CD4-positive, CD25-positive, alpha-beta regulatory T cell (primary cell): Measurements from ENCODE around the gene PHOX2A. TPM values are rescaled to one million over a fixed set of nuclear protein-coding genes. Genes with fewer than 3 reads are reported as not detected.

Source experiments
- ATAC-seq, 2 donors: fragments of 150-1000 bp; cut with Tn5 transposase; one replicate each; pipeline ENCODE4 v1.10.0; 2021; ENCODE audit warnings: low read depth in 2 of 2, moderate number of reproducible peaks in 2 of 2, moderate library complexity in 1 of 2
- DNase-seq, 3 donors: peaks; one replicate each; pipeline versions ENCODE4 v3.0.0 to v3.0.0-alpha.2; 2012 to 2022; ENCODE audit warnings: mixed read lengths in 1 of 3
- H3K27ac ChIP-seq: one replicate; pipeline ENCODE4 v1.7.0; 2013; ENCODE audit warnings: mild to moderate bottlenecking, low read length; ENCODE audit not compliant: insufficient read depth, poor library complexity, severe bottlenecking
- H3K27me3 ChIP-seq: one replicate; pipeline ENCODE4 v1.7.0; 2013; ENCODE audit warnings: low read length; ENCODE audit not compliant: control insufficient read depth, insufficient read depth
- H3K36me3 ChIP-seq: one replicate; pipeline ENCODE4 v1.7.0; 2013; ENCODE audit warnings: mild to moderate bottlenecking, low read length, moderate library complexity; ENCODE audit not compliant: control insufficient read depth, insufficient read depth
- H3K4me1 ChIP-seq: 2 replicates; pipeline ENCODE4 v1.7.0; 2013; ENCODE audit warnings: mild to moderate bottlenecking, low read length; ENCODE audit not compliant: insufficient read depth, control insufficient read depth, poor library complexity, severe bottlenecking
- H3K4me3 ChIP-seq: one replicate; pipeline ENCODE4 v1.7.0; 2013; ENCODE audit warnings: low read depth, mild to moderate bottlenecking, low read length, moderate library complexity
- H3K9me3 ChIP-seq, 2 experiments: 1 replicate in 1 of 2; 2 replicates in 1 of 2; pipeline ENCODE4 v1.7.0; 2013; ENCODE audit warnings: low read length in 2 of 2, mild to moderate bottlenecking in 1 of 2, moderate library complexity in 1 of 2; ENCODE audit not compliant: control insufficient read depth in 2 of 2
- H3K27ac Mint-ChIP-seq, 3 donors: one replicate each; pipeline ENCODE4 v1.8.0; 2020 to 2022; ENCODE audit warnings: mild to moderate bottlenecking in 3 of 3, mixed read lengths in 3 of 3, moderate library complexity in 2 of 3
- H3K27me3 Mint-ChIP-seq: one replicate; pipeline ENCODE4 v1.8.0; 2022; ENCODE audit warnings: mild to moderate bottlenecking, mixed read lengths
- H3K36me3 Mint-ChIP-seq: one replicate; pipeline ENCODE4 v1.8.0; 2020; ENCODE audit warnings: mixed read lengths
- H3K4me1 Mint-ChIP-seq, 4 donors: one replicate each; pipeline ENCODE4 v1.8.0; 2020 to 2022; ENCODE audit warnings: mixed read lengths in 4 of 4, mild to moderate bottlenecking in 1 of 4
- H3K4me3 Mint-ChIP-seq, 4 donors: one replicate each; pipeline ENCODE4 v1.8.0; 2020 to 2022; ENCODE audit warnings: mild to moderate bottlenecking in 4 of 4, mixed read lengths in 4 of 4, moderate library complexity in 3 of 4
- H3K9me3 Mint-ChIP-seq, 7 donors: one replicate each; pipeline ENCODE4 v1.8.0; 2020 to 2022; ENCODE audit warnings: mixed read lengths in 7 of 7, mild to moderate bottlenecking in 3 of 7, moderate library complexity in 2 of 7
- polyA plus RNA-seq, 4 donors: library from polyadenylated mRNA; unstranded; fragments of 300-500 nt; fragmentation: Illumina TruSeq; gene quantifications; one replicate each; pipeline ENCODE4 v1.2.3, GENCODE V29; 2021
- total RNA-seq: library from RNA; stranded (reverse); gene quantifications from one replicate; pipeline ENCODE4 v1.2.3, GENCODE V29; 2022

Gene PHOX2A
- total and polyA plus RNA-seq, 5 donors from 2014 or later, result not detected

DNA sequence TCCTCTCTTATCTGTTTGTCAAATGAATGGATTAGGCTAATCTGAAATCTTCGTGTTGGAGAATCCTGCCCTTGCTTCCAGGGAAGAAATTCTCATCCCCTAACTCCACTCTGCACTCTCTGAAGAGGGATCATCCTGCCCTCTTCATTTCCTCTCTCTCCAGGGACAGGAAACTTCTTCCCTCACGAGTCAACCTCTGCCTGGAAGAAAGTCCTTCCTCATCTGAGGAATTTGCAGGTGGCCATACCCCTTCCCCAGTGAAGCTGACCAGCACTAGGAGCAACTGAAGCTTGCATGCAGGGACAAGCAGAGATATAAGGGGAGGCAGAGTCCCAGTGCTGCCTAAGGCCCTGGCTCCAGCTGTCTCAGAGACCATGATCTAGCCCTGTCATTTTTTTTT is 3.6 kb upstream of the PHOX2A start:
- DNase-seq, result no peak
- no peaks in the 10 kb centered on the region for H3K9me3 ChIP-seq

DNA sequence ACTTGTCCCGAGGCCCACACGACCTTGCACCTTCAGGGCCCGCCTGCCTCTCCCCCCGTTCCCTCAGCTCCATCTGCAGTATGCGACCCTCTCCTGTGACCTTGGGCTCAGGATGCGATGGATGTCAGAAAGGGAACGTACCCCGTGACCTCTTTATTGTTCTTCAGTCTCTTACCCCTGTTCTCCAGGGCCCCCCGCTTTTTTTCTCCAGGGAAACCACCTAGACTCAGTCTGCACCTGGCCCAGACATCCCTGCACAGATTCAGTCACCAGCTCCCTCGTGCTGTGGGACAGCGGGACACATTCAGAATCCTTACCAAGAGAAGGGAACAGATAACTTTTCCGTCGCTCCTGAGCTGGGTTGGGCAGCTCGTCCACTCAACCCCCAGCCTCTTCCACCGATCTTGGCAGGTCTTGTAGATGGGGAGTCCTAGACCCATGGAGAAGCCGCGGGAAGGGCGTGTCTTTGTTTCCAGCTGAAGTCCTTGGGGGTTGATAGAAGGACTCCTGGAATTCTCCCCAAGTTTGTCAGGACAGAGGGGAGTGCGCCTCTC is 1.4 kb upstream of the PHOX2A start:
- H3K36me3 Mint-ChIP-seq, result no peaks in the 10 kb centered on the region

More for the DNA sequence above, 3.6 kb upstream of the PHOX2A start:
- H3K9me3 Mint-ChIP-seq, result peaks cover 0 to 2% (median 0%) of the 10 kb centered on the region in 7 donors
- no peak overlapping the region for H3K27ac Mint-ChIP-seq
- ATAC-seq, result no peak
- no peaks in the 10 kb centered on the region for H3K36me3 Mint-ChIP-seq
- Histone ChIP-seq H3K4me1 (peaks cover 7% of the 10 kb centered on the region), H3K36me3 (no peaks in the 10 kb centered on the region), H3K4me3 (no peak overlapping the region), H3K27me3 (peaks cover 25% of the 10 kb centered on the region), H3K27ac (no peak overlapping the region)
- no peak overlapping the region for H3K4me3 Mint-ChIP-seq
- peaks cover 0 to 14% (median 6%) of the 10 kb centered on the region in 4 donors for H3K4me1 Mint-ChIP-seq
- peaks cover 27% of the 10 kb centered on the region for H3K27me3 Mint-ChIP-seq

DNA sequence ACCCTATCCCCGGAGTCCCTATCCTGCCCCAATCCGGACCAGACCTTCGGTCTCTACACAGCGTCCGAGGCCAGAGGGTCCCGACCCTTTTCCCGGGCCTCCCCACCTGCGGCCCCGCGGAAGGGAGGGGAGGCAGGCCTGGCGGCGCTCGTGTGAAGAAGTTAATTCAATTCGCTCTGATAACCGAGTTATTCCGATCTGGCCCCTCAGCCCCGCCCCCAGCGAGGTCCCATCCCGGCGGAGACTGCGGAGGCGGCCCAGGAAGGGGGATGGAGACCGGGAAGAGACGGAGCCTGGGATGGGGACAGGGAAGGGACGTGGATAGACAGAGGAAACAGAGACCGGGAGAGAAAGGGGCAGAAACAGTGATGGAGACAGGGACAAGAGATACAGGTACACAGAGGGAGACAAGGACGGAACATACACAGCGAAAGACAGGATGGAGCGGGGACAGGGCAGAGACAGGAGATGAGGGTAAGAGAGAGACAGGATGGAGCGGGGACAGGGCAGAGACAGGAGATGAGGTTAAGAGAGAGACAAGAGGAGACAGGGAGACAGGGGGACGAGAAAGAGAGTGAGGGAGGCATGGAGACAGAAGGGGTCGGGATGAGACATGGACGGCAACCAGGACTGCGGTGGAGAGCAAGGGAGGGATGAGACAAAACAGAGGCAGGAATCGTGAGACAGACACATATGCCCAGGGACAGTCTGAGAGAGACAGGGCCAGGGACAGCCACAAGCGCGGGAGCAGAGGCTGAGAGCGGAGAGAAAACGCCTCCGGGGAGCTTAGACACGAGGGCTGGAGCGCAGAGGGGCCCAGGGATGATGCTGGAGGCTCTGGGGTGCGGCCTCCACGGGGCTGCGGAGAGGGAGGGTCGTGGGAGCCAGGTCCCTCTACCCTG is 636 bp upstream of the PHOX2A start:
- no peak for DNase-seq
- Histone ChIP-seq H3K4me1 (peaks cover 22% of the 10 kb centered on the region), H3K27me3 (peaks cover 33% of the 10 kb centered on the region), H3K9me3 (no peaks in the 10 kb centered on the region), H3K27ac (no peak overlapping the region), H3K4me3 (no peak overlapping the region), H3K36me3 (no peaks in the 10 kb centered on the region)
- Mint-ChIP-seq H3K4me3 (peak overlapping the region in 2 of 4 donors; percentile 46 to 81), H3K9me3 (peaks cover 0 to 3% (median 0%) of the 10 kb centered on the region in 7 donors), H3K36me3 (no peaks in the 10 kb centered on the region), H3K4me1 (peaks cover 5 to 34% (median 15%) of the 10 kb centered on the region in 4 donors), H3K27ac (no peak overlapping the region), H3K27me3 (peaks cover 37% of the 10 kb centered on the region)
- no peak for ATAC-seq

More for the DNA sequence above, 1.4 kb upstream of the PHOX2A start:
- Histone ChIP-seq H3K4me3 (no peak overlapping the region), H3K36me3 (no peaks in the 10 kb centered on the region), H3K27ac (no peak overlapping the region), H3K4me1 (peaks cover 14% of the 10 kb centered on the region), H3K9me3 (no peaks in the 10 kb centered on the region), H3K27me3 (peaks cover 33% of the 10 kb centered on the region)
- no peak overlapping the region for H3K4me3 Mint-ChIP-seq
- peaks cover 37% of the 10 kb centered on the region for H3K27me3 Mint-ChIP-seq
- no peak overlapping the region for H3K27ac Mint-ChIP-seq
- ATAC-seq, result no peak
- H3K4me1 Mint-ChIP-seq, result peaks cover 3 to 32% (median 13%) of the 10 kb centered on the region in 4 donors
- DNase-seq, result no peak
- H3K9me3 Mint-ChIP-seq, result peaks cover 0 to 3% (median 0%) of the 10 kb centered on the region in 7 donors

DNA sequence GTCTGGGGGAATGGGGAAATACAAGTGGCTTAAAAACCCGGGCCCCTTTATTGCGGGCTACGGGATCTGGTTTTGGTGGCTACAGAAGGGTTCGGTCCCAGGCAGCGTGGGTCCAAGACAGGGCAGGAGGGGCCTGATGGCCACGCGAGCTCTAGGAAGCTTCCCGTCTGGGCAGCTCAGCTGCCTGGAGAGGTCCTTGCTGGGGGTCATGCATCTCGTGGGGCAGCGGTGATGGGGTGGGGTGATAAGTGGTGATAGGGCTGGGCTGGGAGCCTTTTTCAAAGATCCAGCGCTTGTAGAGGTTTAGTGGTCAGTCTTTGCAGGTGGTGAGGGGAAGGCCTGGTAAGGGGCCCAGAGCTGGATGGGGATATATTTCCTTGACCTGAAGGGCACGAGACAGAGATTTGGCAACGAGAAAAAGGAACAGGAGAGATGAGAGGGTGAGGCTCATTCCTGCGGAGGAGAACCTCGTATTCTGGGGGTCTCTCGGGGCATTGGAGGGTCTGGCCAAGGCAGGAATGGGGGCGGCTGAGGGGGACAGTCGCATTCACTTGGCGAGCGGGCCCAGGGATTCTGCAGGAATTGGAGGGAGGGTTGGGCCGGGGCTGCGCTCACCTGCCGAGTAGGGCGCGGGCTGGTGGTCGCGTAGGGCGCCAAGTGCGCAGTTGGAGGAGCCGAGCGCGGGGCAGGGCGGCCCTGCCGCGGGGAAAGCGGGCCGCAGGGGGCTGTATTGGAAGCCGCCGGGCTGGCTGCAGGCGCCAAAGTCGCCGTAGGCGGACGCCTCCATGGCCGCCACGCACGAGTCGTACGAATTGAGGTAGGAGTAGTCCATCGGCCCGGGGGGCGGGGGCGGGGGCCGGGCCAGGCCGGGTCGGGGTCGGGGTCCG is 560 bp downstream of the PHOX2A start:
- no peak overlapping the region for H3K4me3 ChIP-seq
- ATAC-seq (no peak), DNase-seq (no peak)
- Mint-ChIP-seq H3K4me1 (peaks cover 5 to 37% (median 19%) of the 10 kb centered on the region in 4 donors), H3K36me3 (no peaks in the 10 kb centered on the region), H3K27ac (no peak overlapping the region), H3K27me3 (peaks cover 45% of the 10 kb centered on the region), H3K9me3 (peaks cover 0 to 3% (median 0%) of the 10 kb centered on the region in 7 donors), H3K4me3 (peak overlapping the region in 1 of 4 donors; percentile 62)
- no peaks in the 10 kb centered on the region for H3K9me3 ChIP-seq
- peaks cover 33% of the 10 kb centered on the region for H3K27me3 ChIP-seq
- H3K36me3 ChIP-seq, result no peaks in the 10 kb centered on the region
- peaks cover 25% of the 10 kb centered on the region for H3K4me1 ChIP-seq
- no peak overlapping the region for H3K27ac ChIP-seq

DNA sequence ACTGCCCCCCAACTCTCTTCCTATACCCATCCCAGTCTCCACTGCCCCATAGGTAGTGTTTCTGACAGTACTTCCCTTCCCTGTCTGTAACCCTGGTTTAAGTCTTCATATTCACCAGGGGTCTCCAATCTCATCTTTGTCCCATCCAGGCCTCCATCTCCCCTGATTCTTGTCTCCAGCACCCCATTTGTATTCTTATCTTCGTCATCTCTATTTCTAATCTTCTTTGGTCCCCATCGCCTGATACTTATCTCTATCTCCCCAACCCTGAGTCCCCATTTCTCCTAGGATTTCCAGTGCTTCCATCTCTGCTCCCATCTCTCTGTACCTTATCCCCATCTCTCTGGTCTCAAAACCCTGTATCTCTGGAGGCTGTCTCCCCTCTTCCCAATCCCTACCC is 1.8 kb downstream of the PHOX2A start:
- H3K9me3 Mint-ChIP-seq, result peaks cover 0 to 3% (median 0%) of the 10 kb centered on the region in 7 donors
- DNase-seq (no peak), ATAC-seq (no peak)
- H3K4me3 ChIP-seq, result no peak overlapping the region
- H3K9me3 ChIP-seq, result no peaks in the 10 kb centered on the region
- peaks cover 5 to 37% (median 19%) of the 10 kb centered on the region in 4 donors for H3K4me1 Mint-ChIP-seq
- no peak overlapping the region for H3K27ac ChIP-seq
- H3K4me1 ChIP-seq, result peaks cover 25% of the 10 kb centered on the region
- H3K27me3 Mint-ChIP-seq, result peaks cover 45% of the 10 kb centered on the region
- H3K27ac Mint-ChIP-seq, result no peak overlapping the region
- no peak overlapping the region for H3K4me3 Mint-ChIP-seq
- H3K36me3 ChIP-seq, result no peaks in the 10 kb centered on the region
- peaks cover 30% of the 10 kb centered on the region for H3K27me3 ChIP-seq
- H3K36me3 Mint-ChIP-seq, result no peaks in the 10 kb centered on the region

DNA sequence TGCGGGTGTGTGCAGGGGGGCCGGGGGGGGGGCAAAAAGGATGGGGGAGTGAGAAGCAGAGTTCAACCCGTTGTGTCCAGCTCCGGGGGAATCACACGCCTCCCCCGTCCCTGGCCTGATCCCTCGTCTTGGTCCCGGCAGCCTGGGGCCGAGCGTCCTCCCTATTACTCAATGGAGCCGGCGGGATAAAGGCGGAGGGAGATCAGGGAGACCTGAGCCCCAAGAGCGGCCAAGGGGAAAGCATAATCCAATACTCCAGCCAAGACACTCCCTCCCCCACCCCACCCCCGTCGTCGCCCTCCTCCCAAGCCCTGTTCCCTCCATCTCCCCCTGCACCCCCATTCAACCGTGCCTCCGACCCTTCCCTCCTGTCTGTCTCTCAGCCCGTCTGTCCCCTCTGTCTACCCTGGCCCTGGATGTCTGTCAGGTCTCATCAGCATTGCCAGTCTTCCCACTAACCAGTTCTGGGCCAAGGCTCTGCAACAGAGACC is 2.6 kb downstream of the PHOX2A start:
- Mint-ChIP-seq H3K9me3 (peaks cover 0 to 3% (median 0%) of the 10 kb centered on the region in 7 donors), H3K27me3 (peaks cover 45% of the 10 kb centered on the region), H3K36me3 (no peaks in the 10 kb centered on the region), H3K4me1 (peaks cover 5 to 37% (median 19%) of the 10 kb centered on the region in 4 donors), H3K27ac (no peak overlapping the region), H3K4me3 (peak overlapping the region in 2 of 4 donors; percentile 42 to 56)
- peaks cover 25% of the 10 kb centered on the region for H3K4me1 ChIP-seq
- no peak for ATAC-seq
- H3K4me3 ChIP-seq, result no peak overlapping the region
- H3K27me3 ChIP-seq, result peaks cover 22% of the 10 kb centered on the region
- DNase-seq, result no peak
- H3K9me3 ChIP-seq, result no peaks in the 10 kb centered on the region
- no peak overlapping the region for H3K27ac ChIP-seq
- peaks cover 7% of the 10 kb centered on the region for H3K36me3 ChIP-seq
